ENCODE data around the gene KANK2. TPM values are rescaled to one million over a fixed set of nuclear protein-coding genes. Genes with fewer than 3 reads are reported as not detected.
"Not testable (repeated sequence)": the region's sequence is repeated elsewhere in the genome, so short reads cannot be mapped to it uniquely, and the experiment has no call there.

Gene KANK2
- total and polyA plus RNA-seq, 2 of the 8 experiments (the other 6 are each of a cell fraction or from before 2014, with no cell fraction given): 25.2 to 42.3 TPM

DNA sequence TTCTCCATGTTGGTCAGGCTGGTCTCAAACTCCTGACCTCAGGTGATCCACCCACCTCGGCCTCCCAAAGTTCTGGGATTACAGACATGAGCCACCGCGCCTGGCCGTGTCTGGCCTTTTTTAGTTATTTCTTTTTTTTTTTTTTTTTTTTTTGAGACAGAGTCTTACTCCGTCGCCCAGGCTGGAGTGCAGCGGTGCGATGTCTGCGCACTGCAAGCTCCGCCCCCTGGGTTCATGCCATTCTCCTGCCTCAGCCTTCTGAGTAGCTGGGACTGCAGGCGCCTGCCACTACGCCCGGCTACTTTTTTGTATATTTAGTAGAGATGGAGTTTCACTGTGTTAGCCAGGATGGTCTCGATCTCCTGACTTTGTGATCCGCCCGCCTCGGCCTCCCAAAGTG, 75.4 kb downstream of the KANK2 start:
- H2BK5ac ChIP-seq (ENCODE audit: low read depth, low read length); H3K23ac ChIP-seq (ENCODE audit: insufficient read length); H2BK12ac ChIP-seq (ENCODE audit: low read depth, low read length); H4K5ac ChIP-seq (ENCODE audit: insufficient read length, low read depth, low read length); H4K8ac ChIP-seq (ENCODE audit: extremely low read depth, insufficient read depth, low read length); H2AFZ ChIP-seq (ENCODE audit: low read length); H3K4me2 ChIP-seq (ENCODE audit: insufficient read depth in 1 of 2, low read depth in 2 of 2, low read length in 2 of 2); H4K91ac ChIP-seq (replicated peaks; ENCODE audit: insufficient read length, low read length); H2BK15ac ChIP-seq (ENCODE audit: low read length); H3K27me3 ChIP-seq (replicated peaks in 1 of 4; ENCODE audit: control insufficient read depth in 3 of 4, extremely low read depth in 1 of 4, insufficient read depth in 3 of 4, low read length in 3 of 4); H3K4me1 ChIP-seq (replicated peaks in 1 of 4; ENCODE audit: control insufficient read depth in 3 of 4, insufficient read depth in 4 of 4, low read length in 3 of 4); H3K27ac ChIP-seq (ENCODE audit: low read depth, low read length); H3K9ac ChIP-seq (replicated peaks in 1 of 4; ENCODE audit: extremely low read depth in 1 of 4, low read depth in 3 of 4, low read length in 3 of 4); H3K18ac ChIP-seq (ENCODE audit: extremely low read depth, low read length); DNase-seq (ENCODE audit: low read depth in 1 of 2, low spot score in 2 of 2); H3K23me2 ChIP-seq (ENCODE audit: low read depth, low read length); H2AK5ac ChIP-seq (ENCODE audit: low read depth, low read length); POLR2A ChIA-PET (ENCODE audit: partially characterized antibody); H3K4ac ChIP-seq (replicated peaks; ENCODE audit: insufficient read length, low read depth, low read length); H3K79me1 ChIP-seq (ENCODE audit: low read depth, low read length); H3K56ac ChIP-seq (replicated peaks; ENCODE audit: insufficient read length, low read depth, low read length); H2BK120ac ChIP-seq (replicated peaks; ENCODE audit: low read depth, low read length); H3K79me2 ChIP-seq (ENCODE audit: control insufficient read depth in 1 of 2, insufficient read depth in 2 of 2, low read length in 2 of 2); H3K4me3 ChIP-seq (ENCODE audit: extremely low read depth in 1 of 4, insufficient read depth in 2 of 4, low read depth in 3 of 4, low read length in 4 of 4); H3K9me3 ChIP-seq (ENCODE audit: insufficient read depth in 2 of 2, low read depth in 1 of 2, low read length in 1 of 2); FAIRE-seq; H3K14ac ChIP-seq (ENCODE audit: insufficient read length); H2BK20ac ChIP-seq (ENCODE audit: low read length): not testable (repeated sequence)
- Histone ChIP-seq H4K20me1 (replicated peaks in 1 of 2; ENCODE audit: control insufficient read depth in 1 of 2, insufficient read depth in 2 of 2, low read length in 2 of 2) (peaks cover 6 to 12% of the 10 kb centered on the region in 2 experiments), H3K36me3 (ENCODE audit: control insufficient read depth in 2 of 4, insufficient read depth in 4 of 4, low read length in 3 of 4) (peaks cover 39 to 90% (median 68%) of the 10 kb centered on the region in 4 experiments)
- WGBS, 2 experiments (ENCODE audit: extremely low coverage in 1 of 2, insufficient coverage in 1 of 2, insufficient read length in 1 of 2, insufficient replicate concordance in 2 of 2, low coverage in 1 of 2, low lambda C conversion rate in 2 of 2, missing lambda C conversion rate in 1 of 2): 94% methylated on average over 10 of the region's 17 CpGs; no CpG with 5 or more reads in 1 of the 2 experiments
- CTCF ChIA-PET (ENCODE audit: partially characterized antibody): interaction anchor here (0.6 to 0.7 kb wide), 3 partner anchors 13 to 70 kb away, joined by 3 read pairs; no protein-coding TSS in a partner anchor

Measured in H1 (cell line).